GM19467 (cell line): ENCODE results near the gene LSM14A.

Experiments used
- ATAC-seq: cut with Tn5 transposase; IDR thresholded peaks from one replicate; pipeline ENCODE4 v1.9.1; 2021; ENCODE audit warnings: mild to moderate bottlenecking, moderate library complexity; ENCODE audit not compliant: unreplicated experiment

LSM14A gene

GRCh38 chr19:34254046-34254697, 81.9 kb downstream of the LSM14A start, which contains the start of gene GARRE1:
TSS of gene GARRE1 (plus strand) at chr19:34254554. CDS start at chr19:34300474, 45,920 bp downstream.
- ATAC-seq, result peak; percentile 85

GRCh38 chr19:34254698-34255432, 82.6 kb downstream of the LSM14A start:
- peak; percentile 46 for ATAC-seq

GRCh38 chr19:34255546-34255945, 83.2 kb downstream of the LSM14A start:
- no peak for ATAC-seq

- ATAC-seq, result no peak
Observed at GRCh38 chr19:34256835-34257558, 84.7 kb downstream of the LSM14A start.

- ATAC-seq, result no peak
Observed at GRCh38 chr19:34257559-34257924, 85.2 kb downstream of the LSM14A start.

- ATAC-seq, result no peak
Observed at GRCh38 chr19:34259367-34260095, 87.2 kb downstream of the LSM14A start.

GRCh38 chr19:34260771-34261173, 88.5 kb downstream of the LSM14A start:
- ATAC-seq, result no peak

DNA sequence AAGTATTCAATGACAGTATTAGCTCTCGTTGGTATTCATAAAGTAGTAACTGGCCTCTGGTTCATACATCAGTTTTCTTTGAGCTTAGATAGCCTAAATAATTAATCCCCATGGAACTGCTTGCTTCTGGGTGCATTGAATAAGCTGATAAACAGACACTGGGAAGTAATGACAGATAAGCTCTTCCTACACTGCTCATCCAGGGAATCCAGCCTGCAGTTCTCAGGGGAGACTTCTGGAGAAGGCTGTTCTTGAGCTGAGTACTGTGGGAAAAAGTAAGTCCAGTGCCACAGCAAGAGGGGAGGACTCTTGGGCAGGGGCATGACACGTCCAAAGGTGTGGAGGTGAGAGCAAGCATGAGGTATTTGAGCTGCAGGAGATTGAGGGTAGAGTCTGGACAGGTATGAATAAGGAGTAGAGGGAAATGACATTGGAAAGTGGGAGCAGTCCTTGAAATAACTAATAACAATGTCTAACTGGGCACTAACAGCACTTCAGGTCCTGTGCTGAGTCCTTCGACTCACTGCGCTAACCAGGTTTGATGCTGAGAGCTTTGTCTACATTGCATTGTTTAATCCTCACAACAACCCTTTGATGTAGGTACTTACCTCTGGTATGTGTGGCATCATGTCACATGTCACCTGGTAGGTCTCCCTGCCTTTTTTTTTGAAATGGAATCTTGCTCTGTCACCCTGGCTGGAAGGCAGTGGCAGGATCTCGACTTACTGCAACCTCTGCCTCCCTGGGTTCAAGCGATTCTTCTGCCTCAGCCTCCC, 89.2 kb downstream of the LSM14A start:
- ATAC-seq, result no peak

DNA sequence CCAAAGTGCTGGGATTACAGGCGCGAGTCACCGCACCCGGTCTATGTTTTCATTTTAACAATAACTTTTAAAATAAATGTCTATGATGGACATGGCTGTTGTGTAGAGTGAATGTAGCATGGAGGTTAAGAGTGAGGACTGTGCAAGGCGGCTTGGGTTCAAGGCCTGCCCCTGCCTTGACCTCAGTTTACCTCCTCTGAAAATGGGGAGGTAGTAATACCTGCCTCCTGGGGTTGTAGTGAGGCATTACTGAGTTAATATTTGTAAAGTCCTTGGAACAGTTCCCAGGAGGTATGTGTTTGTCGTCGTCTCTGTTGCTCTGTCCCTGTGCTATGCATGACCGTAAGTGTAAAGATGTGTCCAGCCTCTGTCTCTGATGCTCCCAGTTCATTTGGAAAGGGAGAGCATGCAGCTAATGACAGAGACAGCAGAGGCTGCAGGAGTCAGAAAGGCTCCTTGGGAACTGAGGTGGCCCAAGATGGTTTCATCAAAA, 91.5 kb downstream of the LSM14A start:
- ATAC-seq, result no peak

- no peak for ATAC-seq
Observed at GRCh38 chr19:34265221-34265650, 92.9 kb downstream of the LSM14A start.

GRCh38 chr19:34269081-34269480, 96.8 kb downstream of the LSM14A start:
- no peak for ATAC-seq

GRCh38 chr19:34269489-34269888, 97.2 kb downstream of the LSM14A start:
- ATAC-seq, result no peak

GRCh38 chr19:34269968-34270621, 97.8 kb downstream of the LSM14A start:
- ATAC-seq, result peak; percentile 54

DNA sequence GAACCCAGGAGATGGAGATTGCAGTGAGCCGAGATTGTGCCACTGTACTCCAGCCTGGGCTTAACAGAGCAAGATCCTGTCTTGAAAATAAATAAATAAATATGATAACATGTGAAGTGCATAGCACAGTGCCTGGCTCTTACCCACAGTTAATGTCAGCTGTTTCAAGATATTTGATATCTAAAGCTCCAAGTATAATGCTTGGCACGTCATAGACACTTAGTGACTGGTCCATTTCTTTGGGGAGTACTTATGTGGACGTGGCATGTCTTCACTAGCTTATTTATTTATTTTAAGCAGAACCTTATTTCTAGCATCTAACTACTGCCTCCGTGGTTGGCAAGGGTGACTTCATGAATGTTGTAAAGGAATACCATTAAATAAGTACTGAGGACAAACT, 100.8 kb downstream of the LSM14A start:
- no peak for ATAC-seq

DNA sequence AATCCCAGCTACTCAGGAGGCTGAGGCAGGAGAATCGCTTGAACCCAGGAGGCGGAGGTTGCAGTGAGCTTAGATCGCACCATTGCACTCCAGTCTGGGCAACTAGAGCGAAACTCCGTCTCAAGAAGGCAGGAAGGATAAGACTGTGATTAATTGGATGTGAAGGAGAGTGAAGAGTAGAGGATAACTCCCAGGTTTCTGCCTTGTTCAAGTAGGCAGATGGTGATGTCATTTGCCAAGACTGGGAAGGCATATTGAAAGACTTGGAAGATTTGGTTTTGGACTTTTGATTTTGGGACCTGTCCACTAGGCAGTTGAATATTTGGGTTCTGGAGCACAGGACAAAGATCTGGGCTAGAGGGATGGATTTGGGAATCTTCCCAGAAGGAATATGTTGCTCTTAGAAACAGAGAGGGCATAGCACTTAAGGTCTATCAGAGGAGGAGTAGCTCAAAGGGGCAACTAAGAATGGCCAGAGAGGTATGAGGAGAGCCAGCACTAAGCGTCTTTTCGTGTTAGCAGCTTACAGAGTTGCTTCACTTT, 102.1 kb downstream of the LSM14A start:
- ATAC-seq, result no peak

DNA sequence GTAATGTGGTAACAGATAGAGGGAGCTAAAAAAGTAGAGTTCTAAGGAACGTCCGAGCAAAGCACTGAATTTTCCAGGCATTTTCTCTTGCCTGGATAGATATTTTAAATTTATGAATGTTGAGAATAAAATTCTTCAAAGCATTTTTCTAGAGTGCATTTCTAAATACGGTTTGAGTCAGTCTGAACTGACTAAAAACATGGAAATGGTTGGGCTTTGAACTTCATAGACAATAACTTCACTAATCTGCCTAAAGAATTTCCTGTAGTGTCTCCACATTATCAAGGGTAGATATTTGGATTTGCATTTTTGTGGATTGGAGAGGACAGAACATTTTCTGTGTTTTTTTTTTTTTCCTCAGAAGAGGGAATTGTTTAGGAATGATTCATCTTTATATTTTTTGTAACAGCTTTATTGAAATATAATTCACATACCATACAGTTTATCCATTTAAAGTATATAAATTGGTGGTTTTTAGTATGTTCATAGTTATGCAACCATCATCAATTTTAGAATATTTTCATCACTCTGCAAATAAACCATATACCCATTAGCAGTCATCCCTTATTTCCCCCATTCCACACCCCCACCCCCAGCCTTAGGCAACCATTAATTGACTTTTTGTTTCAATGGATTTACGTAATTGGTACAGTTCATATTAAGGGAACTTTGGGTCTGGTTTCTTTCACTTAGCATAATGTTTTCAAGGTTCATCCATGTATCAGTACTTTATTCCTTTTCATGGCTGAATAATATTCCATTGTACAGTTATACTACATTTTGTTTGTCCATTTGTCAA, 102.7 kb downstream of the LSM14A start:
- ATAC-seq, result no peak

DNA sequence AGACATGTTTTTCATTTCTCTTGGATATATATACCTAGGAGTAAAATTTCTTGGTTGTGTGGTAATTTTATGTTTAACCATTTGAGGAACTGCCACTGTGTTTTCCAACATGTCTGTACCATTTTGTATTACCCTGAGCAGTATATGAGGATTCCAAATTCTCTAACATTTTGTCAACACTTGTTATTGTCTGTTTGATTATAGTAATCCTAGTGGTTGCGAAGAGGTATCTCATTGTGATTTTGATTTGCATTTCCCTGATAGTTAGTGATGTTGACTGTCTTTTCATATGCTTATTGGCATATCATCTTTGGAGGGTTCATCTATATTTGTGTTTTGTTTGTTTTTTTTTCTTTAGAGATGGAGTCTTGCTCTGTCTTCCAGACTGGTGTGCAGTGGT, 103.4 kb downstream of the LSM14A start:
- ATAC-seq, result no peak

DNA sequence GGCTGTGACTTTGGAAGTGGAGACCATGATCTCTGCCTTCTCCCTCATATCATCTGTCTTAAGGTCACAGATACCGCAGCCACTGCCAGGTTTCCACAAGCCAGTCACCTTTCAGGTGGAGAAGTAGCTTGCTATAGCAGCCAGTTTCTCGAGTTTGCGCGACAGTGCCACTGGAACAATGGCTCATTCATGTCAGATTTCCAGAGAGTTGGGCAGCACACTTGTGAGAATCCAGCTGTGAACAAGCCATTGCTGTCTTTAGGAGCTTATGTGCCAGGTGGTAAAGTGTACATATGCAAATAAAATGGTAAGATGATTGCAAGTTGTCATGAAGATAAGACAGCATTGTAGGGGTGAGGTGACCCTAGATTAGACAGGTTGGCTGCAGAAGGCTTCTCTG, 104.3 kb downstream of the LSM14A start:
- ATAC-seq, result no peak

DNA sequence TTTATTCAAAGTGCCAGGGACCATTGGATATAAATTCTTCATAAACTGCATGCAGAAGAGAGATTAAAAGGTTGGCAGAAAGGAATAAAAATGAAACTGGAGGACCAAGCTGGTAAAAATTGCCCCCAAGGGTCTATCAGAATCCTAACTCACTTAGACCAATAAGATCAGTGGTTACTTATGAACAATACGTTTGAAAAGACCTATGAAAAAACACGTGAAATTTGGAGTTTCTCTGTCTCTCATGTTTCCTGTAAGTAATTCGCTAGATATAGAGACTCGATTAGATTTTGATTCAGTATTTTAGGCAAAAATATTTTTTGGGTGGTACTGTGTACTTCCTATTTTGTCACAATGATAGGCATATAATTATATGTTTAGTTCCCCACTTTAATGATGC, 104.9 kb downstream of the LSM14A start:
- no peak for ATAC-seq
